DMS 273 (cell line): ENCODE results near the gene GPR21.
A peak's percentile ranks its signal among the peaks of the same experiment; 100 is the strongest.

Experiments
- DNase-seq: peaks from one replicate; lab custom pipeline; 2025; ENCODE audit not compliant: unreplicated experiment; lab: John Stamatoyannopoulos, UW

GPR21 gene

DNA sequence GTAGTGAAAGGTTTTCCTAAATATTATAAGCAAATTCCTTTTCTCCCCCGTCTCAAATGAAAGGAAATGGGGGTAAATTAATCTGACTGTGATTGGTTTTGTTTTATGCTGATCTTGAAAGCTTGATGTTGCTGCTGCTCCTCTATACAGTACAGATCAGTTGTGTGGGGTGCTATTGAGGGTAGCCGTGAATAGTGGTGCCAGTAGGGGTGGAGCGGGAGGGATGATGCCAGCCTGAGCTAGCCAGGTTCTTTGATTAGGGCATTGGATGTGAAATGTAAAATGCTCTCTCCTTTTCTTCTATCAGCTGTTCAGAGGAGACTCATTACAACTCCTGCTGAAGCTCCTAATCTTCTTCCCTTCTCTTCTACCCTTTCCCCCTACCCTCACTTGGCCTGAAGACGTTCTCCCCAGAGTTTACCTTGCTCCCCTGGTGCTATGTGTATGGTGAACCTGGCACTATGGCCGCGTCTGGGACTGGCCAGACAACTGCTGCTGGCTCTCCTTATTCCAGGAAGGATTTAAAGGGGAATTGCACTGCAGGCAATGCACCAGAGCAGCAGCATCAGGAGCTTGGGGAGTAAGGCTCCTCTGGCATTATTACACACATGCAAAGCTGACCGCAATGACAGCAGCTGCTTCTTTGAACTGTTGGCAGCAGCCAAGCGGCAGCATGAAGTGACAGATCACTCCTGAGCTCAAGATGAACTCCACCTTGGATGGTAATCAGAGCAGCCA lies 566 bp downstream of the GPR21 start:
- no peak for DNase-seq

DNA sequence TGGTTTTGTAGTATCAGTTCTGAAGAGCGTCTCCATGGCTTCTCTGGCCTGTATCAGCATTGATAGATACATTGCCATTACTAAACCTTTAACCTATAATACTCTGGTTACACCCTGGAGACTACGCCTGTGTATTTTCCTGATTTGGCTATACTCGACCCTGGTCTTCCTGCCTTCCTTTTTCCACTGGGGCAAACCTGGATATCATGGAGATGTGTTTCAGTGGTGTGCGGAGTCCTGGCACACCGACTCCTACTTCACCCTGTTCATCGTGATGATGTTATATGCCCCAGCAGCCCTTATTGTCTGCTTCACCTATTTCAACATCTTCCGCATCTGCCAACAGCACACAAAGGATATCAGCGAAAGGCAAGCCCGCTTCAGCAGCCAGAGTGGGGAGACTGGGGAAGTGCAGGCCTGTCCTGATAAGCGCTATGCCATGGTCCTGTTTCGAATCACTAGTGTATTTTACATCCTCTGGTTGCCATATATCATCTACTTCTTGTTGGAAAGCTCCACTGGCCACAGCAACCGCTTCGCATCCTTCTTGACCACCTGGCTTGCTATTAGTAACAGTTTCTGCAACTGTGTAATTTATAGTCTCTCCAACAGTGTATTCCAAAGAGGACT lies 1.5 kb downstream of the GPR21 start:
- no peak for DNase-seq

DNA sequence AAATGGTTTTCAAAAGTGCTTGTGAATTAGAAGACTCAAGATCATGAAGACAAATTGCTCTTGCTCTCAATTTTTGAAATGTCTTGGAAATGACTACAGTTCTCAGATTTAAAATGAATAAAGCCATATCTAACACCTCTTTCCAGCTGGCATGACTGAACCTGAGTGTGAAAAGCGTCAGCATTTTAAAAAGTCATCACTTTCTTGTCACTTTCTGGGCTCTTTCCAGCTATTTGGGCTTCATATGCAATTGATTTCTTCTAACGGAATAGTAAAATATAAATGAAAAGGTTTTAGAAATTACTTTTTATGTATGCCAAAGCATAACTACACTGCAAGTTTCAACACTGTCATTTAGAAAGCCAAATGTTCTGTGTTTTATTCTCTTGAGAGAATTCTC lies 2.3 kb downstream of the GPR21 start:
- DNase-seq: no peak

DNA sequence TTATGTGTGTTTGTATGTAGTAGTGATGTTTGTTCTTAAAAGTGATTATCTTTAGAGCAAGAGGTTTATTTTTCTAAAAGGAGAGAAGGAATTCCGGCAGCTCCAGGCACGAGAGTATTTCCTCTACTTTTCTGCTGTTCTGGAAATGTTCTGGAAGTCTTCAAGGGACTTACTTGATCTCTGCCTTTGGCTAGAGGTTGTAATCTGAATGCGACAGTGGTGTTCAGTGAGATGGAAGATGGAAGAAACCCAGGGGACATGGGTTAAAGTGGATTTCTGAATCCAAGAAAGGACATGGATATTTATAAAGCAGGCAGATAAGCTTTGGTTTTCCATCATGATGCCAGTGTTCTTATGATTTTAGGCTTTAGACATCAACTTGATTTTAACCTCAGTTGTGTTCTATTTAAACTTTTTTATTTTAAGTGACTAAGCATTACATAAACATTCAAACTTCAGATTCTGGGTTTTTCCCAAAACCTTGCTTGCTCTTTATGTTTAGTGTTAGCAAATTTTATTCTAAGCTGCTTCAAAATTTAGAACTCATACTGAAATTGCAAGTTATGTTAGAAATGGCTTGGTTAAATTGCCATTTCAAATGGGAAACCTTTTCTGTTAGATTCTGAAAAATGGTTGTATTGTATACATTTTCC lies 3.6 kb downstream of the GPR21 start:
- no peak for DNase-seq

DNA sequence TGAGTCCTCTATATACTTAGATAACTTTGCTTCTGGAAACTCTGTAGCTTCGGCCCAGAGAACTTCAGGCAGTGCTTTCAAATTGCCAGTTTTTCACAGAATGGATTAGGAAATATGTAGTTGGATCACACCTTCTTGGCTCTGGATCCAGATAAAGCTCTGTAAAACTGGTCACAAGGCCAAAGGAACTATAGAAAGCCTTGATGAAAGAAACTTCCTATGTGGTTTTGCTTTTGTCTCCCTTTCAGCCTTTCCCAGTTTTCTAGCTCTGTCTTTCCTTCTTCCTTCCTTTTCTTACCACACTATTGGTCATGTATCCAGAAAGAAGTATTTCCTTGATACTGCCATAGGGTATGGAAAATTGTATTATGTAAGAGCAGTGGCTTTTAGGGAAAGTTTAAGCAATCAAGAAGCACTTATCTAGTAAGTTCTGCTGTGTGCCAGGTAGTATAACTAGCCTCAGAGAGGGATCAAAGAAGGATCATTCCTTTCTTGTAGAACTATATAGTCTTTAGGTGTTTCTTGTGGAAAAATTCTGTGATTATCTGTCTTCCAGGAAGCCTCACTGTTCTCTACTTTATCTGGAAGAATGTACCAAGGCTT lies 6.3 kb downstream of the GPR21 start:
- DNase-seq: no peak

DNA sequence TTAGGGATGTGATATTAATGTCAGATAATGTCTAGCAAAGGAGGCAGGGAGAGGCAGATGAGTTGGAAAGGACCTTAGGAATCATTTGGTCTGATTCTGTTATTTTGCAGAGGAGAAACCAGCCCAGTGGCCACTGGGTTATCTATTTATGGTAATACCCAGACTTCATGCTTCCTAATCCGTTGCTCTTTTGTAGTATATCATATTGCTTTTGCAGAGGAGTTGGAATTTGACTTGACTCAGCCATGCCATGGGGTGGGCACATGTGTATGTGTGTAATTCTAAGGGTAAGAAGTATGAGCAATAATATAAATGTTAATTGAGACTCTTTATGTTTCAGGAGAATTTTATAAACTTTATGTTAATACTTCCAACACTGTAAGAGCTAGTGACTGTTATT lies 7.3 kb downstream of the GPR21 start:
- DNase-seq: no peak

DNA sequence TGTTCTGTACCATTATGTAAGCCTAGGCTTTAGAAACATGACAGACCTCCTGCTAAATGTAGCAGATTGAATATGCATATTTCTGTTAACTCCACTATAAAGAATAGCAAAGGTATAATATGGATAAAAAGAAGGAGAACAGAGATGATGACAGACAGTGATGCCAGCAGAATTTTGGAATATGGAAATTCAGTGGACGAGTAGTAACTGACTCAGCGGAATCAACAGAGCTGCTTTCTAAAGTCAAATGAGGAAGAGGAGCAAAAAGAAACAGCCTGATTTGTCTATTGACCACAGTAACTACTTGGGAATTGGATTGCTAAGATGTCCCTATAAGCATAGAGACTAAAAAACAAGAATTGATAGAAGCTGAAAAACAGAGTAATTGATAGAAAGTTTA lies 8.0 kb downstream of the GPR21 start:
- DNase-seq: no peak

DNA sequence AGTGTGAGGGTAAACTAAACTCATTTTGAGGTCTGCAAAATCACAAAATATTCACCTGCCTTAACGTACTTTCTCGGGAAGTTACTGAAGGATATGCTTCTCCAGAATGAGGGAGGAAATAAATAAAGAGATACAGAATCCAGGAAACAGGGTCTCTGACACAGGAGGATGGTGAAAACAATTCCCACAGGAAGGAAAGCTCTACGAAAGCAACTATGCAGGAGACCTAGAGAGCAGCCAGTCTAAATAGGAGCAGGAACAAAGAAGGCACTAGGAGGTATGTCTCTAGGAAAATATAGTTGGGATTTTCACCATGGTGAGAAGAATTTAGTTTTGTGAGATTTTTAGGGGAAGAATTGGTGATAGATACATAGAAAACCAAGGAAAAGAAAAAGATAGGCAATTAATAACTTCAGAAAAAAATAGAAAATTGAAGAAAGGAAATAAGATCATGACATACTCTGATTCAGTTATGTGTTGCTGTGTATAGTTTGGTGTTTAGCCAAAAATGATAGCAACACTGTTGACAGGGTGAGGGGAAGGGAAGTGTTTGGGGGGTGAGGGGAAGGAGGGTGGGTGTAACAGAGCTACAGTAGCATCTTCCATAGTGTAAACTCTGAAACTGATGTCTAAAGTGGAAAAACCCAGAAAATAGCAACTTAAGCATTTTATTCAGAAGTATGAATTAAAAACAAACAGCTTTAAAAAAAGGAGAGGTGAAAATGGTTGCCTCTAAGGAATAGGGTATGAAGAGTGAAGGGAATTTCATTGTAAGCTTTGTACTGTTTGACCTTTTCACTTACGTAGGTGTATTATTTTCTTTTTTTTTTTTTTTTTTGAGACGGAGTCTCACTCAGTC lies 9.8 kb downstream of the GPR21 start:
- DNase-seq: no peak

DNA sequence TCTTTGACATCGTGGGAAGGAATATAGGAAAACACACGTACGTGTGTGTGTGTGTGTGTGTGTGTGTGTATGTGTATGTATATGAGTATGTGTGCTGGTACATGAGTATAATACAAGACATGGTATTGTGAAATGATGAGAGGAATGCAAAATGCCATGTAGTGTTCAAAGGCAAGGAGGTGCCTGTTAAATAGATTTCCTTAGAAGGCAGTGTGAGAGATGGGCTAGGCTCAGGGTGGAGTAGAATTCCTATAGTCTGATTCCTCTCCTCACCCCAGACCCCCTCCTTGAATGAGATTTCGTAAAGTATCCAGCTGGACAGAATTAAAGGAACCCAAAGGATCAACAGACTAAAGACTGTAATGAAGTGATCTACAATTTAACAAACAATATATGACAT lies 11.1 kb downstream of the GPR21 start:
- no peak for DNase-seq

DNA sequence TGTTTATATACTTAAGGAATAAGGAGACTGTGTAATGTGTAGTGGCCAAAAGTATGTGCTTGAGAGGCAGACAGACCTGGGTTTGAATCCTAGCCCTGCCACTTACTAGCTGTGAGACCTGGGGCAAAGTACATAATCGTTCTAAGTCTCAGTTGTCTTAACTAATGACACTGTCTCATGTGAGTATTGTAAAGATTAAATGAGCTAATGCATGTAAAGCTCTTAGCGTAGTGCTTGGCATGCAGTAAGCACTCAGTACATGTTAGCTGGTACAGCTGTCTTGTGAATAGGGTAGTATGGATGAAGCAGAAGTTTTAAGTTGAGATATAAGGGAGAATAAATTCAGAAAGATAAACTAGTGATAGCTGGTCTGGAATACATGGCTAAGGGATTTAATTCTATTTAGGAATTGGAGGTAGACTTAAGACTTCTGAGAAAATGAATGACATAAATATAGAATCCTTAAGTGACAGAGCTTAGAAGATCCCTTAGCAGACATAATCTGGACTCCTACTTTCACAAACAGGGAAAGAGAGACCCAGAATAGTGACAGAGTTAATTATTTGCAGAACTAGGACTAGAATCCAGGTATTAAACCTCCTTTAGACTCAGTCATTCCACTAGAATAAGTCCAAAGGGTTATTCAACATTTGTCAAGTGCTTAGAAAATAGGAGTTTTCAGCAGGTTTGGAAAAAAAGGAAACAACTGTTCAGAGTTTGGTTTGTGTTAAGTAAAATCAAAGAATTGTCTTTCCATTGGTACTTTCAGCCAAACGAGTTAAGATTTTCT lies 13.1 kb downstream of the GPR21 start:
- no peak for DNase-seq

DNA sequence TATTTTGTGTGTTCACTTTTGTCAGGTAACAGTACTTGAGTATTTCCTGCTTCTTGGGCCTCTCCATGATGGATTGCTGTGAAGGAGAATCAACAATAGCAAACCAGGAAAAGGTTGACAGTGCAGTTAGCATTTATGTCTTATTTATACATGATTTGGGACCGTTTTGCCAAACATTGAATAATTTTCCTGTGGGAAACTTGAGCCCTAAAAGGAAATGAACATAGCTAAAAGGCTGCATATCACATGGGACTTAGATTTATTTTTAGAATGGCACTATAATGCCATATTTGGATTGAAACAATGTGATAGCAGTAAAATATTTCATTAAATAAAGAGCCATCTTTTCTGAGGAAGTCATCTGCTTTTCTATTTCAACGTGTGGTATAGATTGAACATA lies 15.3 kb downstream of the GPR21 start:
- no peak for DNase-seq

DNA sequence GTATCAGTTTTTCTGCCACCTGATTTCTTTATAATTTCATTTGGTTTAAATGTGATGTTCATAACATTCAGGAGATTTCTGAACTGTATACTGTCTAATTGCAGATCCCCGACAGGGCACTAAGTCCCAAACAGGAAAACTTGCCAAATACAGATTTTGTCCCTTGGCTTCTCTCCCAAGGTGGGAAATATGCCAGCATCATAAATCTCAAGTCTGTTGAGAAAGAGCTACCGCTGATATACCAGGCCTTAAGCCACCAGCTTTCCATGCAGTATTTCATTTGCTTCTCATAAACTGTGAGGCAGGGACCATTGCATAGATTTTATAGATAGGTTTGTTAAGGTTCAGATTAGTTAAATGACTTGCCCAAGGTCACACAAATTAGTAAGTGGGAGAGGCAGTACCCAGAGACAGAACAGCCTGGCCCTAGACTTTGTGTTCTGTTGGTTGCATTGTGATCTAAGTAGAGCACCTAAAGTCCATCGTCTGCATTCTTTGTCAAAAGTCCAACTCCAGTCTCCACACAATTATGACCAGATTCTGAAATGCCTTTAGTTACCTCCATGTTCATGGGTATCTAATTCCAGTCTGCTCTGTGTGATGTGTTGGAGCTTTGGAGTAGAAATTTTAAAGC lies 16.2 kb downstream of the GPR21 start:
- peak; percentile 86 for DNase-seq

DNA sequence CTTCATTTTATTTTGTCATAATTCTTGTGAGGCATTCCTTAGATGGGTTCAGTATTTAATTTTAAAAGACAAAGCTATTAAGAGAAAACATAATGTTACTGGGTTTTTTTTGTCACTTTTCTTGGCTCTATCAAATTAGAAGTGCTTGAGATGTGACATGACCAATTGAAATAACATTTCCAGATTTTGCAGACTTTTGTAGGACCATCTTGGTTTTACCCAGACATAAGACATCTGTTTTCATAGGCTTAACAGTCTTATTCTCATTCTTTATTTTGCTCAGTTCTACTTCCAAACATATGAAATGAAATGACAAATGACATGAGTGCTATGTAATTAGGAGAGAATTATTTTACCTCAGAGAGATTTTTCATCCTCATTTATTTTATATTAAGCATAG lies 19.6 kb downstream of the GPR21 start:
- DNase-seq: no peak

DNA sequence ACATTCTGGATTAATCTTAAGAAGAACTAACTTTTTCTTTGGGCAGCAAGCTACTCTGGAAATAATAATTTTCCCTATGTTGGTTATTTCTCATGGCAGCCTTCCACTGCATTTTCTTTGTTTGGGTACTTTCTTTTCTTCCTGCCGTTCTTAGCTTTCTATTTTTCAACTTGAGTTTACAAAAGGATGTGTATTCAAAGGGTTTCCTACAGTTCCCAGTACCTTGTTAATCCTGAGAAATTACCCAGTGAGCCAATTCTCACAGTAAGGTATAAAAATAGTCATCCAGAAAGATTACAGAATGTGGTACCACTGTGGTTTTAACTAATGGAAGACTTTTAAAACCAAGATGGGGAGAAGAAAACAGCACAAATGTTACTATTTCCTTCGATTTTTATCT lies 20.2 kb downstream of the GPR21 start:
- no peak for DNase-seq

DNA sequence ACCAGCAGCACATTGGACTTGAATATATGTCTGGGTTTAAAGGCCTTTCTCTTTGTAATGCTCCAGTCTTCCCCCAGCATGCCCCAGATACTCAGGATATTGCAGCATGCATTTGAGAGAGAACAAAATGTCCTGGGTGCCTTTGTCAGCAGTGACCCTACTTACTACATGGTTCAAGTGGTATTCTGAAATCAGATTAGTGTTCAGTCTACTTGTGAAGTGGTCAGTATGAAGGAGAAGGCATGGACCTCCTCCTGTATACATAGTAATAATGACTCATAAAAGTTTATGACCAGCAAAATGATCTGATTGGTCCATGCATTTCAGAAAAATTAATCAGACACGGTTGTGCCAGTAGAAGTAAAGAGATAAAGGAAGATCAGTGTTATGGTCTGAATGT lies 25.4 kb downstream of the GPR21 start:
- DNase-seq: no peak

DNA sequence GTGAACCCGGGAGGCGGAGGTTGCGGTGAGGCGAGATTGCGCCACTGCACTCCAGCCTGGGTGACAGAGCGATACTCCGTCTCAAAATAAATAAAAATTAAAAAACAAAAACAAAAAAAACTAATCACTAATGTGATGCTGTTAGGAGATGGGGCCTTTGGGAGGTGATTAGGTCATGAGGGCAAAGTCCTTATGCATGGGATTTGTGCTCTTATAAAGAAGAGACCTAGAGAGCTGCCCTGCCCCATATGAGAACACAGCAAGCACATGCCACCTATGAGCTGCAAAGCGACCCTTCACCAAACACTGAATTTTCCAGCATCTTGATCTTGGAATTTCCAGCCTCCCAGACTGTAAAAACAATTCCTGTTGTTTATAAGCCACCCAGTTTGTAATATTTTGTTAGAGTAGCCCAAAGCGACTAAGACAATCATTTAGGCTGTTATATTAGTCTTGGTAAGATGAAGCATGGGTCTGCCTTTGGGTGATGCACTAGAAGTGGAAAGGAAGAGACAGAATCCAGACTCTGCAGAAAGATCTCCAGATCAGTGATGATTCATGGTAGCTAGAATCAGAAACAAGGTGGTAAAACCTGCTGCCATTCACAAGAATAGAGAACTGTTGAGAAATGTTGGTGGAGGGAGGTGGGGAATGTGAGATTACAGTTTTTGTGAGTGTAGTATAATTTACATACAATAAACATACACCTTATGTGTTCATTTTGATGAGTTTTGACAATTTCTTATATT lies 26.2 kb downstream of the GPR21 start:
- no peak for DNase-seq

DNA sequence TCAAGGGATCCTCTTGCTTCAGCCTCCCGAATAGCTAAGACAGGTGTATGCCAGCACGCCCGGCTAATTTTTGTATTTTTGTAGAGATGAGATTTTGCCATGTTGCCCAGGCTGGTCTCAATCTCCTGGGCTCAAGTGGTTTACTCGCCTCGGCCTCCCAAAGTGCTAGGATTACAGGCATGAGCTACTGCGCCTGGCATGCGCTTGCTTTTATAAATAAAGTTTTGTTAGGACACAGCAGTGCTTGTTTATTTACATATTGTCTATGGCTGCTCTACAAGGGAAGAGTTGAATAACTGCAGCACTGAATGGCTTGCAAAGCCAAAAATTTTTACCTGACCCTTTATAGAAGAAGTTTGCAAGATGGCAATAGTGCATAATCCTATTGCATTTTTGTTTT lies 27.7 kb downstream of the GPR21 start:
- no peak for DNase-seq

DNA sequence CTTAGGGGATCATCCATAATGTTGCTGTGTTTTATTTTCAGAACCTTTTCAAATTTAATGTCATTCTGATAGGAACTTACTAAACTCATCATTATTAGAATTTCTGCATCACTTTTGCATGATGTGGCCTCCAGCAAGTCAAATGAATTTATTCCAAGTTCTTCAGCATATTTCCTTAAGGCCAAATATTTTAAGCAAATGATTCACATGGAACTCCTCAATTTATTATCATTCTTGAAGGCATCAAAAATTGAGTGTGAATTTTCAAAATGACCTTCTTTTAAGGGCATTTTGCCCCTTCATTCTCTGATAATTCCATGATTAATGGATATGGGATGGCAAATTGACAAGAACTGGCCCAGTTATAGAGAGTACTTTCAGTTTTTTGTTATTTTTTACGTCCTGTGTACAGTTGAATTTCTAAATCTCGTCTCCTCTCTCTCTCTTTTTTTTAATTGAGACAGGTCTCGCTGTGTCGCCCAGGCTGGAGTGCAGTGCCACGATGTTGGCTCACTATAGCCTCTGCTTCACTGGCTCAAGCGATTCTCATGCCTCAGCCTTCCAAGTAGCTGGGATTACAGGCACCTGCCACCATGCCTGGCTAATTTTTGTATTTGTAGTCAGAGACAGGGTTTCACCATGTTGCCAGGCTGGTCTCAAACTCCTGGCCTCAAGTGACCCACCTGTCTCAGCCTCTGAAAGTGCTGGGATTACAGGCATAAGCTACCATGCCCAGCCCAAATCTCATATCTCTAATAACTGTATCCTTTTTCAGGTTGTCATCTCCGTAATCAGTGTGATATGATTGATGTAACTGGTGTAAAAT lies 29.1 kb downstream of the GPR21 start:
- DNase-seq: no peak
